HG03159 (cell line): ENCODE data around the gene P2RX3.
"Not testable (repeated sequence)": the region's sequence is repeated elsewhere in the genome, so short reads cannot be mapped to it uniquely, and the experiment has no call there.

Source experiments
- ATAC-seq: cut with Tn5 transposase; IDR thresholded peaks from one replicate; pipeline ENCODE4 v1.9.1; 2021; ENCODE audit warnings: mild to moderate bottlenecking, moderate library complexity; ENCODE audit not compliant: unreplicated experiment

P2RX3 gene

DNA sequence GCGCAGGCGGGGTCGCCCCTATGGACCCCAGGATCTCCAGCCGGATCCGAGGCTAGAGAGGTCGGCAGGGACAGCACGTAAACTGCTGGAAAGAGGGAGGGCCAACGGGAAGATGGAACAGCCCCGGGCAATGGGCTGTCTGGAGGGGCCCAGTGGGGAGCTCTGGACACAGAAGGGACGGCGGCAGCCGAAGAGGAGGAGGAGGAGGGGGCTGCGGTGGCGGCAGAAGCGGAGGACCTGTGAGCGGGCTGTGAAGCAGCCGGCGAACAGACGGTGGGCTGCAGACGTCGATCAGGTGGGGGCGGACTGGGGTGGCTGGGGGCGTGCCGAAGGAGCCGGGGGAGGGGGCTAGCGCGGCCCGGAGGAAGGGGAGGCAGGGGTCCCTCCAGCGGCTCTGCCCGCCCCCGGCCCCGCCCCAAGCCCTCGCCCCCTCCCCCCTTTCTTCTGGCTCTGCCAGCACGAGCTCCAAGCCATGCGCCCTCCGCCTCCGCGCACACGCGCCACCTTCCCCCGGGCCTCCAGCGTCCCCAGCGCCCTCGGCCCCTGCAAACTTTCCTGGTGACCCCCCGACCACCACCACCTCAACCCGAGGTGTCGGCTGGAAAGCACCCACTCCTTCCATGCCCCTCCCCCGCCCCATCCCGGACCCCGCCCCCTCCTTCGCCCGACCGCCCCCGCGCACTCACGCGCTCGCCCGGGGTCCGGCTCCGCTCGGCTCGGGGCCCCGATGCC is 13.8 kb upstream of the P2RX3 start:
- ATAC-seq = peak; percentile 17

DNA sequence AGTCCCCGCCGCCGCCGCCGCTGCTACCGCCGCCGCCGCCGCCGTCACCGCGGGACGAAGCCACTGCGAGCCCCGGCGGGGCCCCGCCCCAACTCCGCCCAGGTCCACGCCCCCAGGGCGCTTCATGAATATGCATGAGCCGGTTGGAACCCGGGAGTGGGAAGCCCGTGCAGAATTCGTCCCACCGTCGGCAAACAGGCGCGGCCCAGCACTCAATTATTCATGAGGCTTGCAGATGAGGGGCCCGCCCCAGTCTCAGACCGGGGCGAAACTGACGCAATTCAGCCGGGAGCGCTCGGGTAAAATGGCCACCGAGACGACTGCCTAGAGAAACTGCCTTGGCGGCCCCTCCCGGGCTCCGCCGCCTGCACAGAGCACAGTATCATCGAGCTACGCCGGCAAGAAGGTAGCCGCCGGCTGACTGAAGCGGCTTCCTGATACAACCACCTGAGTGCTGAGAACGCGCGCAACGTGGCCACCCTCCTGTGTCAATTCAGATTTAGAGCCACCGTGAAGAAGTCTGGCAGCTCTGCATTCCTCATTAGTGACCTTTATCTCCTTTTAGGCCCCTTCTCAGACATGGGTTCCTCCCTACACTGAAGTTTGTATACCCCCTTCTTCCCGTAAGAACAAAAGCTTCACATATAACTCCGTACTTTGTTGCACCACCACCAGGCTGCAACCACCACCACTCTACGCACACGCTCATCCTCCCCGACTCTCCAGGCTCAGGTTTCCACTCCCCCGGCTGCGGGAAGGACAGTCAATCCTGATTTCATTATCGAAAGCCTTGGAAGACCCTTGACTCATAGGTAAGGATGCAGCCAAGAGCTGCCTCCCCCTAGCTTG is 13.0 kb upstream of the P2RX3 start, which contains the start of gene TNKS1BP1:
Gene TNKS1BP1 (minus strand): TSS at position 67 of the 849 bp plus-strand sequence. CDS start 3,067 bp downstream, outside the sequence.
- peak; percentile 87 for ATAC-seq

DNA sequence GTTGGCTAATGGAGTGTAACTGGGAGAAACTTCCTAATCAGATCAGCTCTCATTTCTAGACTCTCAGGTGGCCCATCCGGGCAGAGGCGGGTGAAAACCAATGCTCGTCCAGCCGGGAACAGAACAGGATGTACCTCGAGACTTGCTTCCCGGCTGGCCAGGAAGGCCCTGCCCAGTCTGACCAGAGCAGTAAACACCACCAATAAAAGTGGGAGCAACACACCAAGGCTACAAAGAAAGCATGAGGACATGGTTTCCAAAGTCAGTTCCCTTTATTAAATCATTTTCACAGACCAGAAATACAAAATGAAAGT is 12.5 kb upstream of the P2RX3 start:
- ATAC-seq = no peak

DNA sequence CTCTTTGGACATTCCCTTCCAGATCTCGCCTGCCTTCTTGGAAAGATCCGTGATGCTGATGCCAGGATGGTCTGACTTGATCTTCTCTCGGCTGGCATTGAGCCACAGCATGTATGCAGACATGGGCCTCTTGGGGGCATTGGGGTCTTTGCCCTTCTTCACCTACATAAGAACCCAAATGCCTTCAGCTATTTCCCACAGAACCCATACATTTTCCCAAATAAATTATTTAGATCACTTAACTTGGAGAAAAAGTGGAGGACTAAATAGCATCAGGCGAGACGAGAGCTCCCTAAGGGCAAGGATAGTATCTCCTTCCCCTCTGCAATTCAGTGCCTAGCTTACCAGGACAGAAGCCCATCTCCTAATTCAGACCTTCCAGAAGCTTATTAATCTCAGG is 10.4 kb upstream of the P2RX3 start:
- no peak for ATAC-seq

DNA sequence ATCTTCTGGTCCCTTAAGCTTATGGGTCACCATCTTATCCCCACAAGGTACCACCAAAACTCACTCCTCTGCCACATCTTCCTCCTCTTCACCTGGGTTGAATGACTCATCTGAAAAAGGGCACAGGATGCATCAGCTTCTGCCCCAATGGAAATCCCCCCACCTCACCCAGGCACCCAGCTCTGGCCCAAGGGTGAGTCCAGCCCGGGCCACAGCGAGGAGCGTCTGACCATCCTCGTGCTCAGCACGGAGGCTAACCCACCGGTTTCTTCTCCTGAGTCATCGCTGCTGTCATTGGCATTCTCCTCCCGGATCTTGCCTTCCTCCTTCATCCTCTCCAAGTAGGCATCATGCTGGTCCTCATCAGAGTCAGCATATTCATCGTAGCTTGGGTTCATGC is 8.1 kb upstream of the P2RX3 start:
- no peak for ATAC-seq

DNA sequence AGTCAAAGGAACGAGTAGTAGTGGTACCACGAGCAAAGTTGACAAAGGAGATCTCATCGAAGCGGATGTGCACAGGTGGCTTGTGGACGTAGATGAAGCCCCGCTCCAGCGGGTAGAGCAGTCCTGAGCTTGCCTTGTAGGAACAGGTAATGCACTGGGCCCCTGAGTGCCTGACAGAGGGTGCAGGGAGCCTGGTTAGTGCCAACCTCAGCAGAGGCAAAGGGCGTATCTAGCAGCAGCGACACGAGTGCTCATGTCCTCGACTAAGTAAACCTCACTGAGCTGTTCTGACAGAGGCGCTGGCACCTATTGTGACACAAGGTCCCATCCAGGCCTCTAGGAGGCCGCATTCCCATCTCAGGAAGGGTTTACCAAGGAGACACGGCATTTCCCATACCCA is 6.4 kb upstream of the P2RX3 start:
- no peak for ATAC-seq

DNA sequence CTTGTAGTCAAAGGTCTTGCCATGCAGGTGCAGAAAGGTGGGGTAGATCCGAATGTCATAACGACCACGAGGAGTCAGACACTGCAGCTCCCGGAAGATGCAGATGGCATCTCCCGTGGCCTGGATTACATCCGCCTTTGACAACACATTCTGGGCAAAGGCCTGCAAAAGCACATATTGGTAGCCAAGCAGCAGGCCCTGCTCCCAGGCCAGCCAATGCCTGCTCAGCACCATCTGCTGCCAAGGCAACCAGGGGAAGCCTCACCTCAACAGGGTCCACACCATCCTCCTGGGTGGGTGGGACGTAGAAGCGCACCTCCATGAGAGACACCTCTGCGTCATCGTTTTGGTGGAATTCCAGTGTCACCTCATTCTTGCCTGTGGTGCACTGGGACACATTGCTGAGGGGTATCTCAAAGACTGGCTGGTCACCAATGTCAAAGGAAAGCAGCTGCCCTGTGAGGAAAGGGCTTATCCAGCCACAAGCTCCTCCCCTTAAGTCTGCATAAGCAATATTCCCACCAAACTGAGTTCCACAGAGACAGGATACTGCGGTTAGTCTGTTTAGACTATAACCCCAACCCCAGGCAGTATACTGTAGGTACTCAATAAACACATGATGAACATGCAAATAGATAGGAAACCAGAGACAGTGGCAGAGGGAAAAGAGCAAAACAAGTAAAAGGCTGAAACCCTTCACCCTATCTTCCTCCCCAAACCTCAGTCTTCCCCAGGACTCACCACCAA is 5.3 kb upstream of the P2RX3 start:
- ATAC-seq = no peak

DNA sequence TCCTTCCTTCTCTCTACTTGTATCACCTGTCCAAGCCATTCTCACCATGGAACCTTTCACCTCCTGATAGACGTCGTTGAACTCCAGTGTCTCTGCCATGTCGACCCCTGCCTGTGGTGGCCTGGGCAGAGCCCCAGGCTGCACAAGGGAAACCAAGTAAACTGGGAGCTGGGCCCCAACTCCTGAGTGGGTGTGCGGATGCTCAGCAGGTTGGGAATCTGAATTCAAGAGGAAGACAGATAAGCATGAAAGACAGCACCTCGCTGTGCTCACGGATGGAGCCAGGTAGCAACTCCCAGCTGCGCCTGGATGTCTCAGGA is 3.2 kb upstream of the P2RX3 start:
- ATAC-seq = no peak

DNA sequence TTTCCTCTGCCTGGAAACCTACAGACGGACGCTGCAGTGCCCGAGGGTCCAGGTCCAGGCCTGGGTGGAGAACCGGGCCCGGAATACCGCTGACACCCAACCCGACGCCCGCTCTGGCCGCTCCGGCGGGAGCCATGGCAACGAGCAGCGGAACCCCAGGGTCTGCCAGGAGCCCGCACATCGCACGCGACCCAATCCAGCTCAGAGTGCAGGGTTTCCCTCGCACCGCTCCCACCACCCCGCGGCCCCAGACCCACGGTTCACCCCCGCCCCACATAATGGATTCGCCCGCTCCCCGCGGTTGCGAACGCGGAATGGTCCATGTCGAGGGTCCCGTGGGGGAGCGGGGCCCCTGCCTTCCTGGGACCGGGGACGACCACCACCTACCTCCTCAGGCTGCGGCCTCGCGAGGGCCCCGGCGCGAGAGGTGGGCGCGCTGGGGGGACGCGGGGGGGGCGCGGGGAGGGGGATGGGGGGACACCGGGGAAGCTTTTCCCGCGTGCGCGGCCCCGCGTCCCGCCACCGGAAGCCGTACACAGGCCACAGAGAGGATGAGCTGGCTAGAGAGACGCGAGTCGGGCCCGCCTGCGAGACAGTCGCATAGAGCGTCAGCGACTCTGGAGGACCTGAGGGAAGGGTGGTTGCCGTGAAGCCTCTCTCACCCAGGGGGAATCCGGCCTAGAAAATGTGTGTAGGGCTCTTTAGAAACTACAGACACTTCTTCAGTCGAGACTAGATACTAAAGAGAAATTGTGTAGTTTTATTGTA is 2.6 kb upstream of the P2RX3 start, which contains the start of gene SSRP1:
Gene SSRP1 (minus strand): TSS at position 550 of the 768 bp plus-strand sequence. CDS start 771 bp downstream, outside the sequence.
- peak; percentile 99 for ATAC-seq

DNA sequence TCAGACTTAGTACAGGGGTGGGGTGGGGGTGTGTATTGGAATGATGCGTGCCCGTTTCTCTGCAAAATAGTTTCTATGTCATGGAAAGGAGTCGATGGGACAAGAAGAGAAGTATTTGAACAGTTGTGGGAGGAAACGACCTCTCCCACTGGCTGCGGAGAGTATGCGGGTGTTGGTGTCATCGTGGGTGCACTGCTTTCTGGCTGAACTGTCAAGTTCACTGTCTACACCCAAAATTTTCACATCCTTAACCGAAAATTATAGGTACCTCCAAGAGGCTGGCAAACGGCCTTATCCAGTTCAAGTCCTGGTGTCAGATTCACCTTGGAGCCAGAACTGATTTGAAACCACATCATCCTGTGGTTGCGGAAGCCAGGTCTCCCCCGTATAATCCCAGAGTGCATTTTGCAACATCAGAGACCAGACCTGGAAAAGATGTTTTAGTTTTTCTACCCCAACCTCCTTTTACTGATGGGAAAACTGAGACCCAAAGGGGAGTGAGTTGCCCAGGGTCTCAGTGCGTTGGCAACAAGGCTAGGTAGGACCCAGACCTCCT is 2.0 kb upstream of the P2RX3 start:
- peak; percentile 6 for ATAC-seq

DNA sequence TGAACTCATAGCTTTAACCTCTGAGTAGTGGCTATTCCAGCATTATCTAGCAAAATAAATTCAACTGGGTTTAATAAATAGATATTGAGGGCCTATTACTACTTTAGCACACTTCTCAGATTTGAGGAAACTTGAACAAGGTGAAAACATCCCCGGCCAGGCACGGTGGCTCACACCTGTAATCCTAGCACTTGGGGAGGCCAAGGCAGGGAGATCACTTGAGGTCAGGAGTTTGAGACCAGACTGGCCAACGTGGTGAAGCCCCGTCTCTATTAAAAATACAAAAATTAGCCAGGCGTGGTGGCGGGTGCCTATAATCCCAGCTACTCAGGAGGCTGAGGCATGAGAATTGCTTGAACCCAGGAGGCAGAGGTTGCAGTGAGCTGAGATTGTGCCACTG is 1.3 kb upstream of the P2RX3 start:
- ATAC-seq = not testable (repeated sequence)

DNA sequence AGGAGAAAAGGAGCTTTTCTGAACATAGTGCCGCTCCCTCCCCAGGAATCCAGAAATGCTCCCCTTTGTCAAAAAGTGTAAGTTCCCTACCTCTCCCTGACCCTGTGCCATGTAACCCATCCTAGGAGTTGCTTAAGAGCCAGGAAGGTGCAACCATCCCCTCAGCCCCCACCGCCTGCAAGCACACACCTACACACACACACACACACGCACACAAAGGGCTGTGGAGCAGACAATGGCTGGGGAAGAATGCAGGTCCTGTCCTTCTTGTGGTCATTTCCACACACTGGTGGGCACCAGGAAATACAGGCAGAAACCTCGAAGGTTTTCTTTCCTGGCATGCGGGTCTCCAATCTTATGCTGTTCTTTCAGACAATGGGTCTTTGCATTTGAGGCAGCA is 1.2 kb downstream of the P2RX3 start:
- ATAC-seq = no peak

DNA sequence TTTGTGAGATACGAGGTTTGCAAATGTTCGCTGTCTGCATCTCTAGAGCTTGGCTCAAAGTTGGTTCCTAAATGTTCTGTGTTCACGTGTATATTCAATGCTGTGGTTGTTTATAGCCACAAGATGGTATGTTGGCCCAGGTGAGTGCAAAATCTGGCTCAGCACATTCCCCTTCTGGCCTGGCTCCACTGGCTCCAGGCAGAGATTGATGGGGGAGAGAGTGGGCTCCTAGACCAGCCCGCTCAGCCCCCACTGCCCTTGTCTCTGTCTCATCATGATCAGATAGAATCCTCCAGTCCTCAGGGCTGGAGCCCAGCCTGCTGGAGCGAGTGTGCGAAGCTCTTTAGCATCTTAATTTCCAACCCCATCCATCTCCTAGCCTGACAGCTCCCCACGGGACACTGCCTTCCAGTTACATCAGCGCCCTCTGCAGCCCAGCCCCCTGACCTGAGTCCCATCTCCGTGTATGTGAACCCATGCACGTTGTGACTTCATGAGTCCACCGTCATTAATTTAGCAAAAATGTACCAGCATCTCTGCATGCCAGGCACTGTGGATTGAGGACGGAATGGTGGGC is 2.0 kb downstream of the P2RX3 start:
- no peak for ATAC-seq

DNA sequence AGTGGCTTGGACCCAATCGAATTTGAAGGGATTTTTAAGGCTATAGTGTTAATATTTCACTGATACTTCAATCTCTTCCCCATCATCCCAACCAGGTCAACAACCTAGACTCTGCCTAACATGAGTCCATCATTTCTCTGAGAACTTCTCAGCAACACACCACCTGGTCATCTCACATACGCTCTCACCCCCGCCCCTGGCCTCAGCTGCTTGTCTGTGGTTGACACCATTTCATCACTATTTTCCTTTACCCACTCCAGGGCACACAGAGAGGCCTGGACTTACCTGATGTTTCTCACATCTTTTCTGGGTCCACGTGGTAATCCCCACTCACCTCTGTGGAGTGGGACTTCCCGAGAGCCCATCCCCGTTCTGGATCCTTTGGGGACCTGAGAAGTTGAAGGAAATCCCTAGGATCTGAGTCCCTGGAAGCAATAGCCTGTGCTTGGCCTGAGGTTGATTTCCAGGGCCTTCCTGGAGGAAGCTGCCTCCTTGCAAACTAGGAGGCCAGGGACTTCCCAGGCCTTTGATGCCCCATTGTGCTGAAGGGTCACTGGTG is 3.2 kb downstream of the P2RX3 start:
- no peak for ATAC-seq

DNA sequence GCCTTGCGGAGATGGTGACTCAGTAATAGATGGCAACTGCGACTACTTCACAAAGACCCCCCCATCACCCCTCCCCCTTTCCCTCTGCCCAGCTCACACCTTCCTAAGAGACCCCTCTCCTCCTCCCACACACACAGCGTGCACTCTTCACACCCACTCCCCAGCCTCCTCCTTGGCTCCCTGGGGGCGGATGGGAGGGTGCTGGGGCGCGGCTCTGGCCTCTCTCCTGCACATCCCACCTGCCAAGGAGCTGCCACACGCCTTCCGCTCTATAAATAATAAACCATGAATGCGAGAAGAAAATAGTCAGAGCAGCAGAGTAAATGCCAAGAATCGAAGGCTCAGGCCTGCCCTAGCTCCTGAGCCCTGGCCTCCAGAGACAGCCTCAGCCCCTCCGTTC is 4.5 kb downstream of the P2RX3 start:
- ATAC-seq = no peak

DNA sequence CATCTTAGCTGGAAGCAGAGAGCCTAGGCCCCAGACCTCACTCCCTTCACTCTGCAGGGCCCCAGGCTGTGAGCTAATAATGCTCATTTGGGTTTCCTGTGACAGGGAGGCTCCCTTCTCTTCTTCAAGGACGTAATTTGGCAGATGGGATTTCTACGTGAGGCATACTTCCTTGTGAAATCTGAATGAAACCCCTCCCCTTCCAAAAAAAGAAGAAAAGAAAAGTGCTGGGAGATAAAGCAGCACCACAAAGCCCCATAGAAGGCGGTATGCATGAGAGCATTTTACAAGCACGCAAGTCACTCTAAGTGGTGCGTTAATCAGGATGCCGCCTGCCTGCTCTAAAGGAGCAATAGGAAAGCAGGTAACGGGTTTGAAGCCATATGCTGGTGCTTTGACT is 5.7 kb downstream of the P2RX3 start:
- ATAC-seq = no peak

DNA sequence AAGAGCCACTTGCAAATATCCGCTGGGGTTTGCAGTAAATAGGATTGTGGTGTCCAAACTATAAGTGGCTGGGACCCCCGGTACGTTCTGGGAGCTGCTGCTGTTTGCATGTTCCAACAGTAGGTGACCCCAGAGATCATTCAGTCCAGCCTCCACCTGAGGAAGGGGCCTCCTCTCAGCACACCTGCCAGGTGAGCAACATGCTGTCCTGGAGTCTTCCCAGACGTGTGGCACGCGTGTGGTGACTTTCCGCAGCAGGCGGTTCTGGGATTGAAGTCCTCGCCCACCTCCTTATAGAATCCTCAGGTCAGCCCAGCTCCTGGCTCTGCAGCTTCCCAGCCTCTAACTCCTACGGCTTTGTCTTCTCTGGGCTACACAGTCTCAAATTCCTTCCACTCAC is 6.7 kb downstream of the P2RX3 start:
- no peak for ATAC-seq

DNA sequence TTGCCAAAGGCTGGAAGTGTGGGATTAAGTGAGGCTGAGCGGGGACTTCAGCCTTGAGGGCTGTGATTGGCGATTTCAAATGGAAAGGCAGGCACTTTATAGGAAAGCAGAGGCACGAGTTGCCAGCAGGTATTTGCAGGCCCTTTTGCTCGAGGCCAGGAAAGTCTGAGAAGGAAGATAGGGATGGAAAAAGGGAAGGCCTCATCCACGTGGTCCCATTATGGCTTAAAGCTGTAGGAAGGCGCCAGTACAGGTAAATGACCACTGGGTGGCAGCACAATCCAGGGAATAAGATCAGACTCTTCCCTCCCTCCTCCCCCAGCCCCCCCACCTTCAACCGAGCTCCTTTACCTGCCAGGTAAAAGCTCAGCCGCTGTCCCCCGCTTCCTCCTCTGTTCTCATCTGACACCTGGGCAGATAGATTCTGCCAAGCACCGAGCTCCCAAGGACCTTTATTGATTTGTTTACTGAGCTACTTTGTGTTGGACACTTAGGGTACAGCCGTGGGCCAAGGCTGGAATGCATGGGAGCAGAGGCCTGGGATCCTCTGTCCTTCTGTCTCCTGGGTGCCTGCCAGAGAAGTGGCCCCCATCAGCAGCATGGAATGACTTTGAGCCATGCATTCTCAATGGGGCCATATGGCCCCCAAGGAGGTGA is 7.5 kb downstream of the P2RX3 start:
- no peak for ATAC-seq

DNA sequence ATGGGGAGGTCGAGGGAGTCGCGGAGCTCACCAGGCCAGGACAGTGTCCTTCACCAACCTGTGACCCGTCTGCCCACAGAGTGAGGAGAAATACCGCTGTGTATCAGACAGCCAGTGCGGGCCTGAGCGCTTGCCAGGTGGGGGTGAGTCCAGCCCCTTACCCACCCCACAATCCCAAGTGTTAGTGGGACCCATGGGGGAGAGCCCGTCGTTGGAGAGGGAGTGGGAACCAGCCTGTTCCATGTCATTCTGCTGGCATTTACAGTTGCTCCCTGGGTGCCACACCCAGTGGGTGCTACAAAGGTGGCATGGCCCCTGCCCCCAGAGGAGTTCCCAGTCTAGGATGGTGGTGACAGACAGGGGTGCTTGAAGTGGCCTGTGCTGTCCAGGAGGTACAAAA is 9.2 kb downstream of the P2RX3 start:
- no peak for ATAC-seq
